MM.1S (cell line): Measurements from ENCODE around the gene PPM1H.

ENCODE experiments used
- CTCF ChIP-seq: fragments of 300-600 bp; sonication (generic); IDR thresholded peaks from 2 replicates; pipeline ENCODE4 v1.5.1; 2016; ENCODE audit warnings: antibody characterized with exemption, low read length, mixed read lengths
- EZH2 ChIP-seq: fragments of 300-600 bp; sonication (generic); optimal IDR thresholded peaks from 2 replicates; pipeline ENCODE3; 2017; ENCODE audit warnings: low read depth, mild to moderate bottlenecking, antibody characterized with exemption, low read length, mixed read lengths

- no peak for TF ChIP-seq CTCF
- no peak for TF ChIP-seq EZH2
Observed at GRCh38 chr12:62860020-62860419, 74.9 kb downstream of the PPM1H start.
